GM19452 (cell line): ENCODE results near the gene XPO1.
"Not testable (repeated sequence)": the region's sequence is repeated elsewhere in the genome, so short reads cannot be mapped to it uniquely, and the experiment has no call there.

Source experiments
- ATAC-seq: cut with Tn5 transposase; IDR thresholded peaks from one replicate; pipeline ENCODE4 v1.9.1; 2021; ENCODE audit not compliant: unreplicated experiment

XPO1 gene

DNA sequence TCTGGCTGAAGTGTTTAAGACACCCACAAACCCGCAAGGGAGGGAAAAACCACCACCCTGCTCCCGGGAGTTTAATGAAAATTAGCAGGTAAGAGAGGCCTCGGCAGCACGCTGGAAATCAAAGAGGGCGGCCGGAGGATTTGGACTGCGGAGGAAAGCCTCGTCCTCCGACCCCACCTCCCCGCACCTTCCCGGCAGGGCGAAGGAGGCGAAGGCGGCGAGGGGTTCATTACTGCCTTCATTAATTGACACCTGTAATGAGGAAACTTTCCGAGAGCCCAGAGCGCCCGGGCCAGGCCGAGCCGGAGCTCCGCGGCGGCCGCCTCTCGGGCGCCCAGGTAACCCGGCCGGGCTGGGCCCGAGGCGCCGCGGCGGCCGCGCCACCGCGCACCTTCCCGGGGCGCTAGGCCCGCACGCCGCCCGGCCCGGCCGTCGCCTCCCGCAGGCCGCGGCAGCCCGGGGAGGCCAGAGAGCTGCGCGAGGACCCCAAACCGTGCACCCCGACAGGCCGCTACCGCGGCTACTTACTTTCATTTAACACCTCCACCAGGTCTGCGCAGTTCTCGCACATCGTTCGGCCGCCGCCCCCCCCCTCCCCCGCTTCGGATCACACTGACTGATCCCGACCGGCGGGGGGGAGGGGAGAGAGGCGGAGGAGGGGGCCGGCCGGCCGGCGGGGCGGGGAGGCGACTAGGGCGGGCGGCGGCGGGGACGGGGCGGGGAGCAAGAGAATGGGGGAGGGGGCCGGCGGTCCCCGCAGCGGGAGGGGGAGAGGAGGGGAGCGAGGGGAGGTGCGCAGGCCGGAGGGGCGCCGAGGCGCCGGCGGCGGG is 67.8 kb downstream of the XPO1 start:
- ATAC-seq: peak; percentile 35

DNA sequence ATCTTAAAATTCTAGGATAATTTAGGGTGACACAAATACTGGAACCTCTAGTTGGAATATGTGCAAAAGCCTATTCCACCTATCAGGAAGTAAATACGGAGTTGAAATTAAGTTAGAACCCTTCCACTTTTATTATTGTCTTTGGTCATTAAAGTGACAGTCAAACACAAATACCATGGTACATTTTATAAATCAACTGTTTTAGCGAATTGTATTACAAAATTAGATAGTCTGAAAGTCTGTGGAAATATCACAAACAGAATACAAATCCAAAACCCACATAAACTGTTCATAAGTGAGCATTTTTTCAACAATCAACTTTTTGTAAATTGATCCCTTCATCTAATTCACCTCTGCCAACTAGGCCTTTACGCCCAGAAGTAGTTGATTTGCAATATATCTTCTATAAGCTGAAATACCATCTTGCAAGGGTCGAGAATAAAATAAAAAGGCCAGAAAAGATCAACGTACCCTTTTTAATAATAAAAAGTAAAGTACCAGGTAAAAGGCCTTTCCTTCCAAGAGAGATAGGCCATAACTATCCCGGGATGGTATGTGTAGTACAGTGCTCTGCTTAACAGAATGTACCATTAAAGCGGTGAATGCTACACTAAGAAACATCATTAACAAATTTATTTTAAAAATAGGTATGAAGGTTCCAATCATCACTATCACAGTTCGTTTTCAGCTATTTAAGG is 68.6 kb downstream of the XPO1 start:
- ATAC-seq: no peak

GRCh38 chr2:61468231-61468630 is 69.9 kb downstream of the XPO1 start:
- ATAC-seq: not testable (repeated sequence)

GRCh38 chr2:61465045-61465444 is 73.1 kb downstream of the XPO1 start:
- ATAC-seq: no peak

DNA sequence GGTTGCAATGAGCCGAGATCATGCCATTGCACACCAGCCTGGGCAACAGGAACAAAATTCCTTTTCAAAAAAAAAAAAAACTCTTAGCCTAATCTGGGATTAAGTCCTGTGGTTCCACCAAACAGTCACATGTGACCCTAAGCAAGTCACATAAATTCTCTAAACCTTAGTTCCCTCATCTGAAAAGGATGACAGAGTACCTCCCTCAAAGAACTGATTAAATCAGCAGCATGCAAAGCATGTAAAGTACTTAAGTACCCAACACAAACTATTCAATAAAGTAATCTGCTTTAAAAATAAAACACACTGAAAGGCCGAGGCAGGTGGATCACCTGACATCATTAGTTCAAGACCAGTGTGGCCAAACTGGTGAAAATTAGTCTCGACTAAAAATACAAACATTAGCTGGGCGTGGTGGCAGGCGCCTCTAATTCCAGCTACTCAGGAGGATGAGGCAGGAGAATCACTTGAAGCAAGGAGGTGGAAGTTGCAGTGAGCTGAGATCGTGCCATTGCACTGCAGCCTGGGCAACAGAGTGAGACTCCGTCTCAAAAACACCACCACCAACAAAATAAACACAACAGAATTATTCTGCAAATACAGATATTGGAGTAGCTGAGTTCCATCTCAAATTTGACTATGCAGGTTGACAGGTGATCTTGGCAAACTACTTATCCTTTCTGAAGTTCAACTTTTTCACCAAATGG is 74.2 kb downstream of the XPO1 start:
- peak; percentile 18 for ATAC-seq

- no peak for ATAC-seq
These were observed 76.8 kb downstream of the XPO1 start for GRCh38 chr2:61461404-61461803.

GRCh38 chr2:61460163-61460562 is 78.0 kb downstream of the XPO1 start:
- ATAC-seq: no peak

- no peak for ATAC-seq
These were observed 81.3 kb downstream of the XPO1 start for GRCh38 chr2:61456746-61457420.

- no peak for ATAC-seq
These were observed 81.9 kb downstream of the XPO1 start for GRCh38 chr2:61456070-61456745.

DNA sequence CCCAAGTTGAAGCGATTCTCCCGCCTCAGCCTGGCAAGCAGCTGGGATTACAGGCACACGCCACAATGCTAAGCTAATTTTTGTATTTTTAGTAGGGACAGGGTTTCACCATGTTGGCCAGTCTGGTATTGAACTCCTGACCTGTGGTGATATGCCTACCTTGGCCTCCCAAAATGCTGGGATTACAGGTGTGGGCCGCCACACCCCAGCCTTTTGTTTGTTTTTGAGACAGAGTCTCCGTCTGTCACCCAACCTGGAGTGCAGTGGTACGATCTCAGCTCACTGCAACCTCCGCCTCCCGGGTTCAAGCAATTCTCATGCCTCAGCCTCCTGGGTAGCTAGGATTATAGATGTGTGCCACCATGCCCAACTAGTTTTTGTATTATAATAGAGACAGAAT is 83.2 kb downstream of the XPO1 start:
- ATAC-seq: not testable (repeated sequence)

DNA sequence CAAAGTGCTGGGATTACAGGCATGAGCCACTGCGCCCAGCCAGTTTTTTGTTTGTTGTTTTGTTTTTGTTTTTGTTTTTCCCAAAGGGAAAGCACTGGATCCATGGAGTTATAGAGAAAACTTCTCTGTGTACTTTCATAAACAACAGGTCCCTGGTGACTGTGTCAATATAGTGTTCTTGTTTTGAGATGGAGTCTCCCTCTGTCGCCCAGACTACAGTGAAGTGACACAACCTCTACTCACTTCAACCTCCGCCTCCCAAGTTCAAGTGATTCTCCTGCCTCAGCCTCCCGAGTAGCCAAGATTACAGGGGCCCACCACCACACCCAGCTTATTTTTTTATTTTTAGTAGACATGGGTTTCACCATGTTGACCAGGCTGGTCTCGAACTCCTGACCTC is 83.8 kb downstream of the XPO1 start:
- no peak for ATAC-seq

- ATAC-seq: no peak
These were observed 85.8 kb downstream of the XPO1 start for GRCh38 chr2:61452392-61452791.

DNA sequence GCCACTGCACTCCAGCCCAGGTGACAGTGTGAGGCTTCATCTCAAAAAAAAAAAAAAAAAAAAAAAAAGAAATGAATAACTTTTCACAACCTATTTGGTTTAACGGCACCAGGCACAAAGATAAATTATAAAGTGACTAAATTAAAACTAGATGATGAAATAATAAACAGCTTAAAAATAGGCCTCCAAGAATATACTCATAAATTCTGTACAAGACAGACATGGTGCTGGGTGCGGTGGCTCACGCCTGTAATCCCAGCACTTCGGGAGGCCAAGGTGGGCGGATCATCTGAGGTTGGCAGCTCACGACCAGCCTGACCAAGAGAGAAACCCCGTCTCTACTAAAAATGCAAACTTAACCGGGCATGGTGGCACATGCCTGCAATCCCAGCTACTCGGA is 87.0 kb downstream of the XPO1 start:
- ATAC-seq: no peak

DNA sequence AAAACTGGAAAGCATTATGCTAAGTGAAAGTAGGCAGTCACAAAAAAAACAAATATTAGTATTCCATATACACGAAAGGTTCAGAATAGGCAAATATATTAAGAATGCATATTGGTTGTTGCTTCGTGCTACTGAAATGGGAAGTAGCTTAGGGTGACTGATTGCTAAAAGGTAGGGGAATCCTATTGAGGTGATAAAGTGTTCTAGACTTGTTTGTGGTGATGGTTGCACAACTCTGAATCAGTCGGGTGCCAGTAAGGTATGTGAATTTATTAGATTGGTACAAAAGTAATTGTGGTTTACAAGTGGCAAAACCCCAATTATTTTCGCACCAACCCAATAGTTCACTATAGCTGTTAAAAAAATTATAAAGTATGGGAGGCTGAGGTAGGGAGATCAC is 88.0 kb downstream of the XPO1 start:
- no peak for ATAC-seq

- no peak for ATAC-seq
These were observed 89.9 kb downstream of the XPO1 start for GRCh38 chr2:61448229-61448628.

- ATAC-seq: not testable (repeated sequence)
These were observed 91.2 kb downstream of the XPO1 start for GRCh38 chr2:61446971-61447370.

DNA sequence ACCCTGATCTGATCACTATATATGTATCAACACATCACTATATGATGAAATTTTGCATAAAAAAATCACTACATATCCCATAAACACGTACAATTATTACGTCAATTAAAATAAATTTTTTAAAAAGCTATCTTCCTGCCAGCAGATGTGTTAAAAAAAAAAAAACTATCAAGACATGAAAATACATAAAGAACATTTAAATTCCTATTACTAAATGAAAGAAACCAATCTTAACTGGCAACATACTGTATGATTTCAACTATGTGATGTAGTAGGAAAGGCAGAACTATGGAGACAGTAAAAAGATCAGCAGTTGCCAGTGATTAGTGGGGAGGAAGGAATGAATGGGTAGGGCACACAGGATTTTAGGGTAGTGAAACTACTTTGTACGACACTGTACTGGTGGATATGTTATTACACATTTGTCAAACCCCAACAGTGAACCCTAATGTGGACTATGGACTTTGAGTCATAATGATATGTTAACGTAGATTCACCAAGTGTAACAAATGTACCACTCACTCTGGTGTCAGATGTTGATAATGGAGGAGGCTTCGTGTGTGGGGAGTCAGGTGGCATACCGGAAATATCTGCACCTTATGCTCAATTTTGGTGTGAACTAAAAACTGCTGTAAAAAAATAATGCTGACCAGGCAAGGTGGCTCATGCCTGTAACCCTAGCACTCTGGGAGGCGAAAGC is 94.7 kb downstream of the XPO1 start:
- ATAC-seq: peak; percentile 94

DNA sequence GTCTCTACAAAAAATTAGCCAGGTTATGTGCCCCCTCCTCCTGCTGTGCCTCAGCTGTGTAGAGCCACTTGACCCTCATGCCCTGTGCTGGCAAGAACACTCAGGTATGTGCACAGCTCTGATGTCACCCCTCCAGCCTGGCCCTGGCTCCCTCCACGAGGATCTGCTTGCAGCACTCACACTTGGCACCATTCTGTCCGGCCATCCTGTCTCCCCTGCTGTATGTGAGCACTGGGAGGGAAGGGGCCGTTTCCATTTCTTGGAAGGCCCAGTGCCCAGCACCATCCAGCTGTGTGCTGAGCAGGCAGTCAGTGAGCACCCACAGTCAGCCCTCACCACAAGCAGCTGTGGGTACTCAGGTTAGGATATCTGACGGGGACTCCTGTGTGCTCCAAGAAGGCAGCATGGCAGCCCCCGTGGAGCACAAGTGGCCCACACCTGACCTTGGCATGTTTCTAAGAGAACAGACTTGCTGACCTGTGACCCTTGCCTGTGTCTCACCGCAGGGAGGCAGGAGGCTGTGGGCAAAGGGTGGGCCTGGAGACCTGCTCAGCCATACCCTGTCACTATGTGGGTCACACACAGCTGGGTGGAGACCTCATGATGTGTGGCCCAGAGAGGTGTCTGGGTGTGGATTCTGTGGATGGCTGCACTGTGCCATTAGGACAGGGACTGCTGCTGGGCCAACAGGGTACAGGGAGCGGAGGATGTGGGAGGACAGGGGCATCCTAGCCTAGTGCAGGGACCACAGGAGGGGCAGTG is 98.7 kb downstream of the XPO1 start:
- ATAC-seq: no peak

GRCh38 chr2:61438670-61439069 is 99.5 kb downstream of the XPO1 start:
- ATAC-seq: no peak
